OCI-LY3 (cell line): Measurements from ENCODE around the gene ST6GALNAC2.

ENCODE experiments used
- H2AFZ ChIP-seq: fragments of 200-600, 300-600 bp; shearing (Covaris generic); 2 replicates; pipeline ENCODE4 v1.6.0; 2014; ENCODE audit warnings: antibody characterized with exemption, low read depth, low read length
- H3K27ac ChIP-seq: fragments of 200-600, 300-600 bp; sonication (generic); 2 replicates; pipeline ENCODE4 v1.5.1; 2014; ENCODE audit warnings: mild to moderate bottlenecking, low read length, moderate library complexity, mixed read lengths
- H3K27me3 ChIP-seq: fragments of 200-600, 300-600 bp; sonication (generic); 2 replicates; pipeline ENCODE4 v1.6.1; 2014; ENCODE audit warnings: low read depth, low read length, mixed read lengths
- H3K36me3 ChIP-seq: fragments of 200-600, 300-600 bp; sonication (generic); replicated peaks from 2 replicates; pipeline ENCODE3; 2014; ENCODE audit warnings: low read depth, low read length, mixed read lengths
- H3K4me1 ChIP-seq: fragments of 300-600, 200-600 bp; sonication (generic); 2 replicates; pipeline ENCODE4 v1.6.1; 2014; ENCODE audit warnings: low read length, mixed read lengths
- H3K4me2 ChIP-seq: fragments of 200-600, 300-600 bp; sonication (generic); 2 replicates; pipeline ENCODE4 v1.6.1; 2014; ENCODE audit warnings: low read length, mixed read lengths
- H3K4me3 ChIP-seq: fragments of 300-600, 200-600 bp; sonication (generic); 2 replicates; pipeline ENCODE4 v1.5.1; 2014; ENCODE audit warnings: antibody characterized with exemption, mild to moderate bottlenecking, low read length, moderate library complexity
- H3K79me2 ChIP-seq: fragments of 300-600, 200-600 bp; shearing (Covaris generic); 2 replicates; pipeline ENCODE4 v1.6.1; 2014; ENCODE audit warnings: mild to moderate bottlenecking, low read length, mixed read lengths
- H3K9ac ChIP-seq: fragments of 300-600, 200-600 bp; shearing (Covaris generic); 2 replicates; pipeline ENCODE4 v1.6.0; 2014; ENCODE audit warnings: mild to moderate bottlenecking, low read length, moderate library complexity
- H3K9me3 ChIP-seq: fragments of 200-600, 300-600 bp; shearing (Covaris generic); 2 replicates; pipeline ENCODE4 v1.6.1; 2014; ENCODE audit warnings: low read length, mixed read lengths; ENCODE audit not compliant: insufficient read depth
- H4K20me1 ChIP-seq: fragments of 200-600, 300-600 bp; sonication (generic); 2 replicates; pipeline ENCODE4 v1.6.1; 2016; ENCODE audit warnings: low read length, mixed read lengths; ENCODE audit not compliant: insufficient read depth
- EZH2phosphoT487 ChIP-seq: fragments of 200-600 bp; shearing (Covaris generic); IDR thresholded peaks from 2 replicates; pipeline ENCODE4 v1.6.1; 2018; ENCODE audit warnings: antibody characterized with exemption, mixed run types, low read depth
- TF ChIP-seq, protein P1 (sequence below): fragments of 200-600, 300-600 bp; sonication (generic); IDR thresholded peaks from 2 replicates; pipeline ENCODE4 v1.5.1; 2014; ENCODE audit warnings: antibody characterized with exemption, low read length, low read depth

Gene ST6GALNAC2

GRCh38 chr17:76541739-76542454, 43.8 kb downstream of the ST6GALNAC2 start:
- no peak overlapping the region for H3K27ac ChIP-seq
- H3K9me3 ChIP-seq: no peaks in the 10 kb centered on the region
- no peak overlapping the region for H2AFZ ChIP-seq

DNA sequence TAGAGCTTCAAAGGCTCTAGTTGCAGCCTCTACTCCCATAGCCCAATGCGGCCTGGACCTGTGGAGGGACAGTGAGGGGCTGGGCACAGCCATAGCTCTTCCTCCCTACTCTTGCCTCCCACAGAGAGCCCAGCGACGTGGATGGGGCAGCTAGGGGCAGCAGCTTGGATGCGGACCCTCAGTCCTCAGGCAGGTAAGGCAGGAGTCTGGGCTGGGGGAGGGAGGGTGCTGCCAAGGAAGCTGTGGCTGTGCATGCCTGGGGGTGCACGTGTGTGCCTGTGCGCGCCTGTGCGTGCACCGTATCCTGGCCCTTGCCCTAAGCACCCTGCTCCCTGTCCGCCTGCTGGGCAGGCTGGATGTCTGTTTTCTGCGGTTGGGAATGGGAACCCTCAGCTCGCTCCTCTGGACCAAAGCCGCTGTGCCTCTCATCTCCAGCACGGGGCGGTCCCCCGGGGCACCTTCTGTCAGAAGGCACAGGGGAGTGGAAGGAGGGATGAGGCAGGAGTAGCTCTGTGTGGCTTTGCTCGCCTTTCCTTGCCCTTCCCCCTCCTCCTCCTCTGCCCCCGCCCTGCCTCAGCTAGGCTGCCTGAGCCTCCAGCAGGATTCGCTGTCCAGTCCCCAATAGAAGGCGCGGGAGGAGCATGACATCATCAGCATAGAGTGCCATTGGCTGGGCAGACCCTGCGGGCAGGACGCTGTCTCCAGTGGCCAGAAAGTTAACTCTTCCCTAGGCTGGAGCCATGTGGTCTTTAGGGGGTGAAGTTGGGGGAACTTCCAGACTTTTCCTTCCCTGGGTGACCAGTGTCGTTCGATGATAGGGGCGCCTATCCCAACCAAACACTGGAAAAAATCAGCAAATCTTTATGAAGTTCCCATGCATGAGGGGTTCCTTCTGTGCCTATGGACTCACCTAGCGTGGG, 45.0 kb downstream of the ST6GALNAC2 start:
- Histone ChIP-seq H3K27me3 (no peaks in the 10 kb centered on the region), H4K20me1 (no peaks in the 10 kb centered on the region), H3K9ac (no peak overlapping the region), H3K79me2 (no peaks in the 10 kb centered on the region), H3K4me3 (no peak overlapping the region), H3K36me3 (no peaks in the 10 kb centered on the region), H3K4me2 (no peak overlapping the region), H3K27ac (no peak overlapping the region), H3K9me3 (no peaks in the 10 kb centered on the region), H3K4me1 (no peaks in the 10 kb centered on the region), H2AFZ (no peak overlapping the region)
- TF ChIP-seq EZH2phosphoT487: no peak
- TF ChIP-seq, protein P1, sequence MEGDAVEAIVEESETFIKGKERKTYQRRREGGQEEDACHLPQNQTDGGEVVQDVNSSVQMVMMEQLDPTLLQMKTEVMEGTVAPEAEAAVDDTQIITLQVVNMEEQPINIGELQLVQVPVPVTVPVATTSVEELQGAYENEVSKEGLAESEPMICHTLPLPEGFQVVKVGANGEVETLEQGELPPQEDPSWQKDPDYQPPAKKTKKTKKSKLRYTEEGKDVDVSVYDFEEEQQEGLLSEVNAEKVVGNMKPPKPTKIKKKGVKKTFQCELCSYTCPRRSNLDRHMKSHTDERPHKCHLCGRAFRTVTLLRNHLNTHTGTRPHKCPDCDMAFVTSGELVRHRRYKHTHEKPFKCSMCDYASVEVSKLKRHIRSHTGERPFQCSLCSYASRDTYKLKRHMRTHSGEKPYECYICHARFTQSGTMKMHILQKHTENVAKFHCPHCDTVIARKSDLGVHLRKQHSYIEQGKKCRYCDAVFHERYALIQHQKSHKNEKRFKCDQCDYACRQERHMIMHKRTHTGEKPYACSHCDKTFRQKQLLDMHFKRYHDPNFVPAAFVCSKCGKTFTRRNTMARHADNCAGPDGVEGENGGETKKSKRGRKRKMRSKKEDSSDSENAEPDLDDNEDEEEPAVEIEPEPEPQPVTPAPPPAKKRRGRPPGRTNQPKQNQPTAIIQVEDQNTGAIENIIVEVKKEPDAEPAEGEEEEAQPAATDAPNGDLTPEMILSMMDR: no peak

More at GRCh38 chr17:76541739-76542454, 43.8 kb downstream of the ST6GALNAC2 start:
- Histone ChIP-seq H3K4me3 (no peak overlapping the region), H3K36me3 (no peaks in the 10 kb centered on the region), H3K79me2 (no peaks in the 10 kb centered on the region), H3K9ac (no peak overlapping the region), H4K20me1 (no peaks in the 10 kb centered on the region), H3K27me3 (no peaks in the 10 kb centered on the region), H3K4me1 (no peaks in the 10 kb centered on the region), H3K4me2 (no peak overlapping the region)
- TF ChIP-seq, protein P1: no peak
- TF ChIP-seq EZH2phosphoT487: no peak

- Histone ChIP-seq H3K27ac (no peak within 1 kb of the TSS), H3K4me2 (no peak within 1 kb of the TSS), H4K20me1 (no peaks in the 10 kb centered on the region), H3K4me1 (no peaks in the 10 kb centered on the region), H3K79me2 (no peaks in the 10 kb centered on the region), H3K9ac (no peak within 1 kb of the TSS), H3K9me3 (no peaks in the 10 kb centered on the region), H3K4me3 (no peak within 1 kb of the TSS), H3K36me3 (no peaks in the 10 kb centered on the region), H2AFZ (no peak within 1 kb of the TSS), H3K27me3 (no peaks in the 10 kb centered on the region)
- TF ChIP-seq, protein P1: no peak
- no peak for TF ChIP-seq EZH2phosphoT487
Measured at GRCh38 chr17:76539631-76540271, 45.9 kb downstream of the ST6GALNAC2 start, which contains the start of gene PRCD. TSS of gene PRCD (plus strand) at chr17:76540044. CDS start at chr17:76540142, 98 bp downstream.
